Measurements from ENCODE around the gene MICB. TPM values are rescaled to one million over a fixed set of nuclear protein-coding genes. Genes with fewer than 3 reads are reported as not detected.

The MICB gene
- total RNA-seq, 1 experiment from 2014 or later: 6.4 TPM

GRCh38 chr6:31479151-31479932 lies 18.6 kb upstream of the MICB start:
- no peaks in the 10 kb centered on the region for H3K9me3 Mint-ChIP-seq (ENCODE audit: unreplicated experiment)
- H3K4me1 Mint-ChIP-seq (ENCODE audit: low read depth, unreplicated experiment): no peaks in the 10 kb centered on the region
- intact Hi-C loops (cut with micrococcal nuclease; ENCODE audit: unreplicated experiment): no loop called here
- Histone ChIP-seq H3K4me1 (no peaks in the 10 kb centered on the region), H3K4me3 (ENCODE audit: low read depth, low read length) (no peak overlapping the region), H3K27me3 (replicated peaks; ENCODE audit: control insufficient read depth, insufficient read depth, low read length) (no peaks in the 10 kb centered on the region; the same call in 1 of the 2 replicates), H3K9me3 (no peaks in the 10 kb centered on the region), H3K36me3 (ENCODE audit: control insufficient read depth, insufficient read depth, low read length) (no peaks in the 10 kb centered on the region)
- H3K27ac Mint-ChIP-seq (ENCODE audit: unreplicated experiment): no peak overlapping the region
- ChIA-PET CTCF (interaction anchor here (1.3 kb wide), 1 partner anchor 62 kb away, joined by 3 read pairs; the partner anchor contains the start of gene DDX39B), POLR2A (no interaction called here)
- peaks cover 11% of the 10 kb centered on the region for H3K27me3 Mint-ChIP-seq (ENCODE audit: insufficient read depth, unreplicated experiment)
- BruUV-seq (replicated peaks): no TSS peak
- no peak for TF ChIP-seq CTCF (IDR thresholded peaks at IDR 0.05; ENCODE audit: insufficient read depth in 1 of 2, low read depth in 1 of 2, low read length in 1 of 2, severe bottlenecking in 1 of 2, unreplicated experiment in 1 of 2)
- no peak overlapping the region for H3K4me3 Mint-ChIP-seq (ENCODE audit: unreplicated experiment)
- H3K36me3 Mint-ChIP-seq (ENCODE audit: insufficient read depth, unreplicated experiment): no peaks in the 10 kb centered on the region
- DNase-seq: no peak

GRCh38 chr6:31479933-31480535 lies 17.9 kb upstream of the MICB start:
- H3K9me3 Mint-ChIP-seq (ENCODE audit: unreplicated experiment): no peaks in the 10 kb centered on the region
- ChIA-PET CTCF (no interaction called here), POLR2A (no interaction called here)
- H3K4me1 Mint-ChIP-seq (ENCODE audit: low read depth, unreplicated experiment): no peaks in the 10 kb centered on the region
- no TSS peak for BruUV-seq (replicated peaks)
- no peaks in the 10 kb centered on the region for H3K9me3 ChIP-seq
- no peaks in the 10 kb centered on the region; the same call in 1 of the 2 replicates for H3K27me3 ChIP-seq (replicated peaks; ENCODE audit: control insufficient read depth, insufficient read depth, low read length)
- intact Hi-C loops (cut with micrococcal nuclease; ENCODE audit: unreplicated experiment): loop anchor here (5.0 kb wide), 1 partner anchor 38 kb away; no protein-coding TSS in a partner anchor
- no peak overlapping the region for H3K27ac Mint-ChIP-seq (ENCODE audit: unreplicated experiment)
- H3K36me3 Mint-ChIP-seq (ENCODE audit: insufficient read depth, unreplicated experiment): no peaks in the 10 kb centered on the region
- no peak overlapping the region for H3K4me3 ChIP-seq (ENCODE audit: low read depth, low read length)
- TF ChIP-seq CTCF (IDR thresholded peaks at IDR 0.05; ENCODE audit: insufficient read depth in 1 of 2, low read depth in 1 of 2, low read length in 1 of 2, severe bottlenecking in 1 of 2, unreplicated experiment in 1 of 2): no peak
- no peaks in the 10 kb centered on the region for H3K36me3 ChIP-seq (ENCODE audit: control insufficient read depth, insufficient read depth, low read length)
- no peaks in the 10 kb centered on the region for H3K4me1 ChIP-seq
- no peak overlapping the region for H3K4me3 Mint-ChIP-seq (ENCODE audit: unreplicated experiment)
- peaks cover 11% of the 10 kb centered on the region for H3K27me3 Mint-ChIP-seq (ENCODE audit: insufficient read depth, unreplicated experiment)
- no peak for DNase-seq

- Histone ChIP-seq H3K4me3 (ENCODE audit: low read depth, low read length) (no peak overlapping the region), H3K36me3 (ENCODE audit: control insufficient read depth, insufficient read depth, low read length) (no peaks in the 10 kb centered on the region), H3K27me3 (replicated peaks; ENCODE audit: control insufficient read depth, insufficient read depth, low read length) (no peaks in the 10 kb centered on the region; the same call in 1 of the 2 replicates), H3K4me1 (no peaks in the 10 kb centered on the region), H3K9me3 (no peaks in the 10 kb centered on the region)
- ChIA-PET CTCF (no interaction called here), POLR2A (no interaction called here)
- DNase-seq: no peak
- no TSS peak for BruUV-seq (replicated peaks)
- intact Hi-C loops (cut with micrococcal nuclease; ENCODE audit: unreplicated experiment): loop anchor here (5.0 kb wide), 1 partner anchor 38 kb away; no protein-coding TSS in a partner anchor
- Mint-ChIP-seq H3K27ac (ENCODE audit: unreplicated experiment) (no peak overlapping the region), H3K9me3 (ENCODE audit: unreplicated experiment) (no peaks in the 10 kb centered on the region), H3K4me3 (ENCODE audit: unreplicated experiment) (no peak overlapping the region), H3K27me3 (ENCODE audit: insufficient read depth, unreplicated experiment) (peaks cover 11% of the 10 kb centered on the region), H3K36me3 (ENCODE audit: insufficient read depth, unreplicated experiment) (no peaks in the 10 kb centered on the region), H3K4me1 (ENCODE audit: low read depth, unreplicated experiment) (no peaks in the 10 kb centered on the region)
- TF ChIP-seq CTCF (IDR thresholded peaks at IDR 0.05; ENCODE audit: insufficient read depth in 1 of 2, low read depth in 1 of 2, low read length in 1 of 2, severe bottlenecking in 1 of 2, unreplicated experiment in 1 of 2): no peak
These were observed 17.4 kb upstream of the MICB start for GRCh38 chr6:31480574-31480973.
